Neural cell (in vitro differentiated cells): ENCODE data around the gene FKBP14.

Experiments used
- CTCF ChIP-seq: fragments of 450-650 bp; IDR thresholded peaks from 2 replicates; pipeline ENCODE4 v1.5.1; 2014; ENCODE audit warnings: antibody characterized with exemption, mild to moderate bottlenecking, moderate library complexity; ENCODE audit not compliant: poor library complexity, severe bottlenecking
- EP300 ChIP-seq: fragments of 450-650 bp; conservative IDR thresholded peaks from 2 replicates; pipeline ENCODE4 v1.6.1; 2014; ENCODE audit warnings: antibody characterized with exemption, mild to moderate bottlenecking, moderate library complexity; ENCODE audit not compliant: poor library complexity, severe bottlenecking
- MXI1 ChIP-seq: fragments of 450-650 bp; conservative IDR thresholded peaks from 2 replicates; pipeline ENCODE4 v1.6.1; 2014; ENCODE audit warnings: antibody characterized with exemption, mild to moderate bottlenecking; ENCODE audit not compliant: poor library complexity, severe bottlenecking

- TF ChIP-seq CTCF (no peak), EP300 (no peak), MXI1 (no peak)
Measured at GRCh38 chr7:30066687-30067086, 40.2 kb upstream of the FKBP14 start.
